SH-SY5Y (cell line): ENCODE data around the gene KLRF1.

Experiments used
- GATA2 ChIP-seq: IDR thresholded peaks from 2 replicates; pipeline ENCODE4 v1.6.1; 2011; ENCODE audit warnings: mild to moderate bottlenecking, low read depth, low read length
- GATA3 ChIP-seq: IDR thresholded peaks from 2 replicates; pipeline ENCODE4 v1.6.1; 2011; ENCODE audit warnings: low read depth, mild to moderate bottlenecking, low read length, moderate library complexity

KLRF1 gene

DNA sequence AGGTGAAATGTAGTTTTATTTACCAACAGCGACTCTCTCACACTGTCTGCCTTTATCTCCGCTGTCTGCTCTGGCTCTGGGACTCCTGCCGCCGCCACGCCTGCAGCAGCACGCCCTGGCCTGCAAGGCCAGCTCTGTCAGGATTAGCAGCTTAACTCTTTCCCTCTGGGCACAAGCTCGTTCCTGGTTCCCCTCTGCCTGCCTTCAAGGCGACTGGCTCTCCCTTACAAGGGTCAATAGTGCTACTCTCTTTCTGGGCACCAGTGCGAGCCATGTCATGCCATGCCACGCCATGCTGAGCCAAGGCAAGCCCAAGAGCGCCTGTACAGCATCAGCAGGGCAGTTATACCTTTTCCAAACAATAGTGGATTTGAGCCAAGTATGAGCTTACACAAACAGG, 45.5 kb downstream of the KLRF1 start:
- TF ChIP-seq GATA3 (no peak), GATA2 (no peak)

DNA sequence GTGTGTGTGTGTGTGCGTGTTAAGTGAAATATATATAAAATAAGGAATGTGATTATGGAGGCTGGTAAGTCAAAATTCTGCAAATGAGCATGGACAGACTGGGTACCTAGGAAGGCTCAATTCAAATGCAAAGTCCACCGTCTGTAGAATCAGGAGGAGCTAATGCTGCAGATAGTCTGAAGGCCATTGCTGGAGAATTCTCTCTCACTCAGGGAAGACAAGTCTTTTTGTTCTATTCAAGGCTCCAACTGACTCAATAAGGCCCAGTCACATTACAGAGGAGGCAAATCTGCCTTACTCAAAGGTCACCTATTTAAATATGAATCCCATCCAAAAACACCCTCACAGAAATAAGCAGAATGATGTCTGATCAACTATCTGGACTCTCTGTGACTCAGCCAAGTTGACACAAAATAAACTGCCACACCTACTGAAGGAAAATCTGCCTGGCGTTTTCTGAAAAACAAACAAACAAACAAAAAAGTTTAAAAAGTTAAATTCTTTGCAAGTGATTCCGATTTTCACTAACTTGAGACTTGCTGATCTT, 53.3 kb downstream of the KLRF1 start:
- TF ChIP-seq GATA3 (no peak), GATA2 (no peak)

DNA sequence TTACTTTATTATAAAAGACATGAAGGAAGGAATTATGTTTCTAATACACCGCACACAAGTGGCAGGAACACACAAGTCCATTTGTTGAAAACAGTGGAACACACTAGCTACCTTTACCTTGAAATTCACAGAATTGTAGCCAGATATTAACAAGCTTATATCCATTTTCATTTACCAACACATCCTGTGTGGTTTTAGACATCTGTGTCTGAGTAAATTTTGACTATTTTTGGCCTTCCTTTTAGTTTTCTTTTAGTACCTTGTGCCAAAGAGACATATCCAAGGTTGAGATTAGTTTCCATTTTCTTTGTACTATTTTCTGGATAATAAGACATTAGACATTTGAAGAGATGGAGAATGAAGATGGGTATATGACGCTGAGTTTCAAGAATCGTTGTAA, 54.0 kb downstream of the KLRF1 start, which contains the start of gene KLRF2:
KLRF2 (plus strand) TSS at position 244 of the 400 bp plus-strand sequence; CDS start at position 351, 107 bp downstream.
- TF ChIP-seq GATA2 (no peak), GATA3 (no peak)

DNA sequence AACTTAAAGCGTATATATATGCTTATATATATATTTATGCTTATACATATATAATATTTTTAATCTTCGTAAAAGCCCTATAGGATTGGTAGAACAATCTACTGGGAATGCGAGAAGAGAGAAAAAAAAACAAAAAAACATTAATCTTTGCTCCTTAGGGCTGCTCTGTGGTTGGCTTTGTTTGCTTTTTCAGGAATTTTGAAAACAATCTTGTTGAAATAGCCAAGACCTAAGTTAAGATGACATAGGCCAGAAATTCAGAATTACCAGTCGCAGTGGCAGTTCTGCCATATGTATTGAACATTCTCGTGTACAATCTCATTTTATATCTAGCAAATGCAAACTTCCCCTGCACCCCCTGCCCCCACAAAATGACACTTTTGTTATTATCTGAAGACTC, 54.7 kb downstream of the KLRF1 start:
- TF ChIP-seq GATA2 (no peak), GATA3 (no peak)

DNA sequence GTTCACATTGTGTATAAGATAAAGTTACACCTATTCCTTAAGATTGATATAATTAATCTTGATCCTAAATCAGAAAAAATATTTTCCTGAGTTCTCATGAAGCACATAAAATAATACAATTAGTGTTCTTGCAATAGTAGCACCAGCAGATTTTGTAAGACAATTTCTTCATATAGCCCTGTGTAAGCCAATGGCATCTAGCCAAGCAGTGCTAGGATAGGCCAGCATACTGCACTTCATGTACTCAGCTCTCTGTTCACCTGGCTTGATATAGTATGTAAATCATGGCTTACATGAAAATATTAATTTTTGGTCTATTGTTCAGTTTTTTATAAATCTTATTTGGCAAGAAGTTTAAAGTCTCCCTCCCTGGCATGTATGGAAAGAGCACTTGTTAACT, 55.9 kb downstream of the KLRF1 start:
- TF ChIP-seq GATA2 (no peak), GATA3 (no peak)

DNA sequence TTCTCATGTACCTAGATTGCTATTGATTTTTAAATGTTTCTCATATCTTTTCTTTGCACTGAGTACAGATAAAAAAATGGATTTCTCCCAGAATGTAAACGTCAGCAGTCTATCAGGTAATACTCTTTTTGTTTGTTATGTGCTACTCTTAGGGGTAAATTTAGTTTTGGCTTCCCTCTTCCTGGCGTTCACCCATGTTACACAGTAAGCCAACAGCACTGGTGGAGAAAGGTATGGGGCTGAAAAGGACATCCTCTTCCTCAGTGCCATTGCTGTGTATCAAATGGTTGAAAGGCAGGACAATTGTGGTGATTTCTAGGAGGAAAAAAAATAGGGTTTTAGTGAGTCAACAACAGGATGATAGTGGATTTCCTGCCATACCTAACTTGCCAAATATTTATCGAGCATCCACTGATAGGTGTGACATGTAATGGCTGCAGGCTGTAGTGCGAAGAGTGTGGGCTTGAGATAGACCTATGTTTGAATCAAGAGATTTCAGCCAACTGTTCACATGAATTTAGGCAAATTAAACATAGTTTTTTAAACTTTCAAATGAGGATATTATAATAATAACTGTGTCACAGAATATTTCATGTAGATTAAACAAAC, 61.5 kb downstream of the KLRF1 start:
- TF ChIP-seq GATA3 (no peak), GATA2 (no peak)
